GM18861 (cell line): ENCODE results near the gene TRABD2A.
A peak's percentile ranks its signal among the peaks of the same experiment; 100 is the strongest.
"Not testable (repeated sequence)": the region's sequence is repeated elsewhere in the genome, so short reads cannot be mapped to it uniquely, and the experiment has no call there.

Experiments used
- ATAC-seq: cut with Tn5 transposase; IDR thresholded peaks from one replicate; pipeline ENCODE4 v1.9.1; 2021; ENCODE audit not compliant: unreplicated experiment

The TRABD2A gene

GRCh38 chr2:84781942-84782716 is 98.8 kb downstream of the TRABD2A start:
- peak; percentile 70 for ATAC-seq

- no peak for ATAC-seq
Observed at GRCh38 chr2:84779781-84780180, 101.1 kb downstream of the TRABD2A start.

- no peak for ATAC-seq
Observed at GRCh38 chr2:84778911-84779690, 101.8 kb downstream of the TRABD2A start.

GRCh38 chr2:84776011-84776410 is 104.9 kb downstream of the TRABD2A start:
- no peak for ATAC-seq

GRCh38 chr2:84773562-84773961 is 107.3 kb downstream of the TRABD2A start:
- not testable (repeated sequence) for ATAC-seq
